Lung (tissue), 12 donors: Measurements from ENCODE around the gene GNPNAT1. TPM values are rescaled to one million over a fixed set of nuclear protein-coding genes. Genes with fewer than 3 reads are reported as not detected.

Source experiments
- ATAC-seq: fragments of 200-7000 bp; cut with Tn5 transposase; one replicate; pipeline ENCODE4 v1.9.1; 2020; ENCODE audit warnings: moderate number of reproducible peaks; ENCODE audit not compliant: insufficient read depth, low FRiP score
- DNase-seq, 3 donors: peaks; one replicate each; pipeline ENCODE4 v3.0.0-alpha.2; 2013 to 2017
- H3K27ac ChIP-seq, 2 donors: one replicate each; pipeline ENCODE4 v1.5.1; 2013; ENCODE audit warnings: mild to moderate bottlenecking in 2 of 2, moderate library complexity in 2 of 2, control low read depth in 1 of 2, inconsistent platforms in 1 of 2, low read depth in 1 of 2, low read length in 1 of 2
- H3K27me3 ChIP-seq, 3 donors: one replicate each; pipeline ENCODE4 v1.5.1; 2013; ENCODE audit warnings: low read length in 2 of 3; ENCODE audit not compliant: control insufficient read depth in 3 of 3, insufficient read depth in 3 of 3
- H3K36me3 ChIP-seq, 4 donors: one replicate each; pipeline ENCODE4 v1.5.1; 2013; ENCODE audit warnings: low read length in 4 of 4, mild to moderate bottlenecking in 1 of 4, moderate library complexity in 1 of 4; ENCODE audit not compliant: control insufficient read depth in 4 of 4, insufficient read depth in 4 of 4
- H3K4me1 ChIP-seq, 5 donors: one replicate each; pipeline ENCODE4 v1.5.1; 2013; ENCODE audit warnings: low read length in 5 of 5, mild to moderate bottlenecking in 2 of 5, moderate library complexity in 1 of 5; ENCODE audit not compliant: control insufficient read depth in 5 of 5, insufficient read depth in 5 of 5
- H3K4me3 ChIP-seq: one replicate; pipeline ENCODE4 v1.5.1; 2013; ENCODE audit warnings: mild to moderate bottlenecking, control low read depth, moderate library complexity
- H3K9ac ChIP-seq, 2 donors: one replicate each; pipeline ENCODE4 v1.5.1; 2013; ENCODE audit warnings: low read length in 2 of 2, control low read depth in 1 of 2; ENCODE audit not compliant: insufficient read depth in 1 of 2
- H3K9me3 ChIP-seq, 4 donors: one replicate each; pipeline ENCODE4 v1.5.1; 2013; ENCODE audit warnings: low read length in 3 of 4, mild to moderate bottlenecking in 1 of 4, moderate library complexity in 1 of 4; ENCODE audit not compliant: control insufficient read depth in 4 of 4, insufficient read depth in 3 of 4
- WGBS, 2 donors: extraction: QIAGEN DNeasy Blood & Tissue Kit; methylation state at CpG; one replicate each; pipeline ENCODE4 v1.1.7; 2013; 5-methylcytosine and 5-hydroxymethylcytosine counted together
- polyA plus RNA-seq, 2 donors: library from polyadenylated mRNA; stranded (reverse); fragments of 200-250 nt; gene quantifications; one replicate each; pipeline ENCODE4 v1.2.1, GENCODE V29; 2013
- total RNA-seq, 2 donors: library from RNA; depleted of rRNA in 1 of 2; stranded (reverse); fragments of >200 nt in 1 of 2; gene quantifications; one replicate each; pipeline ENCODE4 v1.2.1, GENCODE V29; 2014 to 2021
- TF ChIP-seq, protein P1 (sequence below): IDR thresholded peaks from 2 replicates; pipeline ENCODE4 v1.5.1; 2012; ENCODE audit warnings: mild to moderate bottlenecking; ENCODE audit errors: control extremely low read depth, extremely low read depth
- donor health status: control.
- donor health status: control.
- donor health status: Bipolar disorder and iron deficiency.
- donor health status: healthy.
- donor health status: DM: yes; HTN: yes; CAD: no.

Gene GNPNAT1
- total and polyA plus RNA-seq, 4 donors = 7.2 to 18.3 (median 12.3) TPM

DNA sequence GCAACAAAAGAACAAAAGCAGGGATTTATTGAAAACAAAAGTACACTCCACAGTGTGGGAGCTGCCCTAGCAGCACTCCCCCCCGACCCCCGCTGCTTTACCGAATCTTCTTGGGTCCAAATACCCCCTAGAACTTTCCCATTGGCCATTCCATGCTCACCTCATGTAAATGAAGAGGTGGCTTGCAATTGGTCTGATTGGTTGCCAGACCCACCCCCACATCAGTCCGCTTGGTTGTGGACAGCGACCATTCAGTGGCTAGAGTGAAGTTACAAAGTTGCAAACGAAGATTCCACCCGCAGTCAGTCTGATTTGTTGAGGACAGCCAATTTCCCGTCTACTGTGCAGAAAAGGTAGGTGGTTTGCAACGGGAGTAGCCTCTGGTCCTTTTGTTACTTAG, 57.6 kb downstream of the GNPNAT1 start:
- DNase-seq = no peak
- no peaks in the 10 kb centered on the region for H3K9me3 ChIP-seq
- H3K4me1 ChIP-seq = peaks cover 2 to 21% (median 4%) of the 10 kb centered on the region in 5 donors
- H3K27ac ChIP-seq = no peak overlapping the region
- TF ChIP-seq, protein P1, sequence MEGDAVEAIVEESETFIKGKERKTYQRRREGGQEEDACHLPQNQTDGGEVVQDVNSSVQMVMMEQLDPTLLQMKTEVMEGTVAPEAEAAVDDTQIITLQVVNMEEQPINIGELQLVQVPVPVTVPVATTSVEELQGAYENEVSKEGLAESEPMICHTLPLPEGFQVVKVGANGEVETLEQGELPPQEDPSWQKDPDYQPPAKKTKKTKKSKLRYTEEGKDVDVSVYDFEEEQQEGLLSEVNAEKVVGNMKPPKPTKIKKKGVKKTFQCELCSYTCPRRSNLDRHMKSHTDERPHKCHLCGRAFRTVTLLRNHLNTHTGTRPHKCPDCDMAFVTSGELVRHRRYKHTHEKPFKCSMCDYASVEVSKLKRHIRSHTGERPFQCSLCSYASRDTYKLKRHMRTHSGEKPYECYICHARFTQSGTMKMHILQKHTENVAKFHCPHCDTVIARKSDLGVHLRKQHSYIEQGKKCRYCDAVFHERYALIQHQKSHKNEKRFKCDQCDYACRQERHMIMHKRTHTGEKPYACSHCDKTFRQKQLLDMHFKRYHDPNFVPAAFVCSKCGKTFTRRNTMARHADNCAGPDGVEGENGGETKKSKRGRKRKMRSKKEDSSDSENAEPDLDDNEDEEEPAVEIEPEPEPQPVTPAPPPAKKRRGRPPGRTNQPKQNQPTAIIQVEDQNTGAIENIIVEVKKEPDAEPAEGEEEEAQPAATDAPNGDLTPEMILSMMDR = no peak
- H3K36me3 ChIP-seq = peaks cover 2 to 9% (median 4%) of the 10 kb centered on the region in 4 donors
- H3K4me3 ChIP-seq = no peak overlapping the region
- 97% methylated on average over 9 of the region's 9 CpGs for WGBS, 2 donors
- no peak overlapping the region for H3K9ac ChIP-seq
- ATAC-seq = no peak
- no peaks in the 10 kb centered on the region for H3K27me3 ChIP-seq

DNA sequence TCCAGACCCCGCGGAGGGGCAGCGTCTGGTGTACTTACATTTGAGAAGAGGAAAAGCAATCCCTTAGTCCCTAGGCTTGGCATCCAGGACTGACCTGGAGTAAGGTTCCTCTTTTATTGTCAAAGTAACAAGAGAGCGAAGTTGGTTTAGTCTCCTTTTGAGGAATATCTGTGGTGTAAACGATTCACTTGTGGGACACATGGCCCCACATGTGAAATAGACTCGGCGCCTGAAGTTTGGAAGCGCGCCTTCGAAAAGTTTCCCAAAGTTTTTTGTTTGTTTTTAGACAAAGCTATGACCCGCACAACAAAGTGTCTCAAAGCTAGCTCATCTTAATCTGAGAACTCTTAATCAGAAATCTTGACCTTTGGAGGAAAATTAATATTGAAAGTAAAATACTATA, 60.7 kb downstream of the GNPNAT1 start:
- peaks cover 0 to 13% (median 2%) of the 10 kb centered on the region in 5 donors for H3K4me1 ChIP-seq
- 1 to 2% methylated on average over 11 of the region's 11 CpGs for WGBS, 2 donors
- H3K4me3 ChIP-seq = peak overlapping the region; percentile 85
- H3K9me3 ChIP-seq = no peaks in the 10 kb centered on the region
- peak in 2 of 3 donors; percentile 53 to 73 for DNase-seq
- peak overlapping the region; percentile 94 to 97 for H3K27ac ChIP-seq
- H3K9ac ChIP-seq = peak overlapping the region; percentile 72 to 85
- H3K27me3 ChIP-seq = no peaks in the 10 kb centered on the region
- TF ChIP-seq, protein P1 = no peak
- no peak for ATAC-seq
- H3K36me3 ChIP-seq = peaks cover 3 to 14% (median 5%) of the 10 kb centered on the region in 4 donors

DNA sequence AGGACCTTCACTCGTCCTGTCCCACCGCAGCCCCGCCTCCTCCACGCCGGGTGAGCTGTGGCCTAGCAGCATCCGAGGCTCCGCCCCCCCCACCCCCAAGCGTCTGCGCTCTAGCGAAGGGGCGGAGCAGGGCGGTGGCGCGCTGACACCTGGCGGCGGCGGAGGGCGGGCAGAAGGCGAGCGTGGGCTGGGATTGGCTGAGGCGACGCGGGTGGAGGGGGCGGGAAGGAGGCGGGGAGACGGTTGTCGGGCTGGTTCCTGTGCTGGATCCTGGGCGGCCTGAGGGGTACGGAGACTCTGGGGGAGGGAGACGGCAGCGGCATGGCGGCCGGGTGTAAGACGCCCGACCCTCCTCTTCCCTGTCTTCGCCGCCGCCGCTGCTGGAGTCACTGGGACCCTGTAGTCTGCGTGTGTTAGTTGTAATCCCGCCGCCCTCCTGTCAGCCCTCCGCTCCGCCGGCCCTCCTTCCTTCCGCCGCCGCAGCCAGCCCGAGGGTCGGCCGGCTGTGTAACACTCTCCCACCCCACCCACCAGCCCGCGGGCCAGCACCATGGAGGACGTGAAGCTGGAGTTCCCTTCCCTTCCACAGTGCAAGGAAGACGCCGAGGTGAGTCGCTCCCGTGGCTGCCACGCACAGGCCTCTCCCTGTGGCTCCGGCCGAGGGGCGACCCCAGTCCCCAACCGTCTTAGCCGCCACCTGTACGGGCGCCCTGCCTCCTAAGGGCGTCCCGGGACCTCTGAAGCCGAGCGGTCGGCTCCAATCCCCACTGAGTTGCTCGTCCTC, 61.3 kb downstream of the GNPNAT1 start, which contains the start of gene STYX:
Gene STYX (plus strand): TSS at position 242 of the 784 bp plus-strand sequence. CDS start 309 bp downstream, at position 551.
- H3K27me3 ChIP-seq = no peaks in the 10 kb centered on the region
- H3K27ac ChIP-seq = peak within 1 kb of the TSS; percentile 94 to 97
- peaks cover 6 to 14% (median 8%) of the 10 kb centered on the region in 4 donors for H3K36me3 ChIP-seq
- H3K9ac ChIP-seq = peak within 1 kb of the TSS; percentile 72 to 85
- TF ChIP-seq, protein P1 = no peak
- ATAC-seq (peak; percentile 100), DNase-seq (peak; percentile 98 to 99 (median 99))
- no peaks in the 10 kb centered on the region for H3K9me3 ChIP-seq
- peak within 1 kb of the TSS; percentile 85 for H3K4me3 ChIP-seq
- peaks cover 0 to 7% (median 1%) of the 10 kb centered on the region in 5 donors for H3K4me1 ChIP-seq
- 0 to 1% methylated on average over 61 to 72 of the region's 72 CpGs for WGBS, 2 donors
